Activated CD4-positive, CD25-positive, alpha-beta regulatory T cell (primary cell): ENCODE results near the gene LRRC57.

Experiments
- DNase-seq, 4 experiments: peaks; one replicate each; lab custom pipeline; 2025; lab: John Stamatoyannopoulos, UW

Gene LRRC57

GRCh38 chr15:42549741-42550392 lies 1.3 kb upstream of the LRRC57 start:
- no peak for DNase-seq

GRCh38 chr15:42549032-42549491 lies 469 bp upstream of the LRRC57 start:
- no peak for DNase-seq

- no peak for DNase-seq
Measured at GRCh38 chr15:42547918-42548248, 710 bp downstream of the LRRC57 start.

- no peak for DNase-seq
Measured at GRCh38 chr15:42544853-42545629, 3.6 kb downstream of the LRRC57 start.

GRCh38 chr15:42533246-42533645 lies 15.3 kb downstream of the LRRC57 start:
- no peak for DNase-seq

GRCh38 chr15:42528970-42529369 lies 19.6 kb downstream of the LRRC57 start:
- no peak for DNase-seq

GRCh38 chr15:42523331-42523730 lies 25.3 kb downstream of the LRRC57 start:
- no peak for DNase-seq

- no peak for DNase-seq
Measured at GRCh38 chr15:42511007-42511391, 37.6 kb downstream of the LRRC57 start.

- no peak for DNase-seq
Measured at GRCh38 chr15:42510258-42511006, 38.2 kb downstream of the LRRC57 start.

- DNase-seq = no peak
Measured at GRCh38 chr15:42508263-42508690, 40.3 kb downstream of the LRRC57 start.

GRCh38 chr15:42507514-42507913 lies 41.1 kb downstream of the LRRC57 start:
- no peak for DNase-seq

- no peak for DNase-seq
Measured at GRCh38 chr15:42504631-42505030, 44.0 kb downstream of the LRRC57 start.

- DNase-seq = no peak
Measured at GRCh38 chr15:42503825-42504224, 44.8 kb downstream of the LRRC57 start.

GRCh38 chr15:42502477-42502876 lies 46.1 kb downstream of the LRRC57 start:
- no peak for DNase-seq

GRCh38 chr15:42499858-42500609 lies 48.6 kb downstream of the LRRC57 start:
- no peak for DNase-seq

GRCh38 chr15:42498212-42499068 lies 50.2 kb downstream of the LRRC57 start:
- DNase-seq = no peak

GRCh38 chr15:42495361-42496212 lies 53.0 kb downstream of the LRRC57 start, which contains the start of gene SNAP23:
TSS of gene SNAP23 (plus strand) at chr15:42495634. CDS start at chr15:42511847, 16,213 bp downstream.
- peak; percentile 50 to 68 (median 64) for DNase-seq

GRCh38 chr15:42494998-42495360 lies 53.6 kb downstream of the LRRC57 start:
- DNase-seq = no peak

- no peak for DNase-seq
Measured at GRCh38 chr15:42493679-42494078, 54.9 kb downstream of the LRRC57 start.
